IPS-15b (cell line): ENCODE measurements around the gene DENND2A.
"Not testable (repeated sequence)": the region's sequence is repeated elsewhere in the genome, so short reads cannot be mapped to it uniquely, and the experiment has no call there.

Experiments
- H3K27me3 ChIP-seq: one replicate; pipeline ENCODE4 v1.6.1; 2013; ENCODE audit warnings: low read length; ENCODE audit not compliant: control insufficient read depth, insufficient read depth
- H3K36me3 ChIP-seq: one replicate; pipeline ENCODE4 v1.6.1; 2013; ENCODE audit warnings: low read length; ENCODE audit not compliant: control insufficient read depth, insufficient read depth
- H3K4me1 ChIP-seq: one replicate; pipeline ENCODE4 v1.6.1; 2013; ENCODE audit warnings: mild to moderate bottlenecking, low read length; ENCODE audit not compliant: control insufficient read depth, insufficient read depth
- H3K4me3 ChIP-seq: one replicate; pipeline ENCODE4 v1.5.1; 2013; ENCODE audit warnings: low read depth, low read length
- H3K9ac ChIP-seq: one replicate; pipeline ENCODE4 v1.6.1; 2013; ENCODE audit warnings: low read depth, mild to moderate bottlenecking, low read length
- H3K9me3 ChIP-seq: one replicate; pipeline ENCODE4 v1.6.1; 2013; ENCODE audit warnings: mild to moderate bottlenecking, low read length; ENCODE audit not compliant: control insufficient read depth, insufficient read depth

The DENND2A gene

DNA sequence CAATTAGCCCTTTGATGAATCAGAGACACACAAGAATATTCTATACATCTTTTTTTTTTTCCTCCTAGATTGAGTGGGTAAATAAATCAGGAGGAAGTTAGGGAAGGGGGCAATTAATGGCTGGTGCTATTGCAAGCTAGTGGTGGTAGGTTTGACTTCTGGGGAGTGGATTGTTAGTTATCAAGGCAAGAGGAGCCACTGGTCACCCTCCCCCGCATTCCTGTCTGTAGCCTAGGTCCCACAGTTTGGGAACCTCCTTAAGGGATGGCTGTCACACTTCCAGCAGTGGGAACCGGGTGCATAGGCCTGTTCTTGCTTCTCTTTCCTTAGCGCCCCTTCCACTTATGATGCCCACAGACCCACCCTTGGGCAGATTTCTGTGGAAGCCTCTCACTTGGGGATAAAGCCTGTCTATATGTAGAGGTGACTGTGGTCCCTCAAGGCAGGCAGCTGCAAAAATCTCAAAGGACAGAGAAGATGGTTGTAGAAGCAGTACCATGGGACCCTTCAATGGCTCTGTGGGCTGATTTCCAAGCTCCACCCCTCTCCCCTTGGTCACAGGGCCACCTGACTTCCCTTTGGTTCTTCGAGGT, 29.8 kb upstream of the DENND2A start:
- Histone ChIP-seq H3K9ac (no peak overlapping the region), H3K9me3 (no peaks in the 10 kb centered on the region), H3K4me3 (no peak overlapping the region), H3K4me1 (peaks cover under 1% of the 10 kb centered on the region), H3K27me3 (peaks cover 4% of the 10 kb centered on the region), H3K36me3 (no peaks in the 10 kb centered on the region)

DNA sequence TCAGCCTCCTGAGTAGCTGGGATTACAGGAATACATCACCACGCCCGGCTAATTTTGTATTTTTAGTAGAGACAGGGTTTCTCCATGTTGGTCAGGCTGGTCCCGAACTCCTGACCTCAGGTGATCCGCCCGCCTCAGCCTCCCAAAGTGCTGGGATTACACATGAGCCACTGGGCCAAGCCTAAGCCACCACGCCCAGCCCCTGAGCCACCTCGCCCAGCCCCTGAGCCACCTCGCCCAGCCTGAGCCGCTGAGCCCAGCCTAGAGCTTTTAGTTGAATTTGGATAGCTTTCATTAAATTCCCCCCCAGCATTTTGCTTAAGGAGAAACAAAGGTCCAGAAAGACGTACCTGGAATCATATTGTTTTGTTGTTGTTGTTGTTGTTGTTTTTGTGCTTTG, 29.2 kb upstream of the DENND2A start:
- not testable (repeated sequence) for H3K9ac ChIP-seq

DNA sequence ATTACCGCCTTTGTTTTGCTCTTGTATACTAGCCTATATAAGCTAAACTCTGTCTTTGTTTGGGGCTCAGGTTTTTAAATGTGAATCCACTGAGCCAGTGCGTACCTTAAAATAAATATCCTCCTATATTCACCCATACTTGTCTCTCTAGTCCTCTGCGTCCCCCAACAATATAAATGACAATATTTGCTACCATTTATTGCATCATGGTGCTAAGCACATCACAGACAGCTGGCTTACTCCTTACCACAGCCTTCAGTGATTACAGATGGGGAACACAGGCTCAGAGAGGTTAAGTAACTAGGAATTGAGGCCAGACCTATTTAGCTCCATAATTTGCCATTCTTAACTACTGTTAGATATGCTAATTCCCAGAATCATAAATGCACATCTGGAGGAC, 28.7 kb upstream of the DENND2A start:
- Histone ChIP-seq H3K4me3 (no peak overlapping the region), H3K36me3 (no peaks in the 10 kb centered on the region), H3K4me1 (no peaks in the 10 kb centered on the region), H3K9ac (no peak overlapping the region), H3K27me3 (peaks cover 4% of the 10 kb centered on the region), H3K9me3 (no peaks in the 10 kb centered on the region)

More for the DNA sequence above, 29.2 kb upstream of the DENND2A start:
- not testable (repeated sequence) for H3K27me3 ChIP-seq, H3K36me3 ChIP-seq, H3K9me3 ChIP-seq, H3K4me1 ChIP-seq, H3K4me3 ChIP-seq

DNA sequence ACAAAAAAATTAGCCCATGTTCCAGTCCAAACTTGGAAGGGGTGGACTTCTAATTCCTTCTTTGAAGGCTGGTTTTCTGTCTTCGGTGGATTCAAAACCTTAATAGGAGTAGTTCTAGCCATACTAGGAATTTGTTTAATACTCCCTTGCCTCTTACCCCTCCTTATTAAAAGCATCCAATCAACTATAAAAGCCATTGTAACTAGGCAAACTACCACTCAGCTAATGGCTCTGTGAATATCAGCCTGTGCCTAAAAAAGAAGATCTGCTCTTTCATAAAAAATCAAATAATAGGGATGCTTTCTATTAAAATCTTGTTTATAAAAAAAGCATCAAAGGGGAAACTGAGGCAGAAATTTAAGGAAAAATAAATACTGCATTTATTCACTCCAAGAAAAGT, 28.0 kb upstream of the DENND2A start:
- Histone ChIP-seq H3K4me3 (no peak overlapping the region), H3K9ac (no peak overlapping the region), H3K36me3 (no peaks in the 10 kb centered on the region), H3K4me1 (no peaks in the 10 kb centered on the region), H3K9me3 (no peaks in the 10 kb centered on the region), H3K27me3 (no peaks in the 10 kb centered on the region)

DNA sequence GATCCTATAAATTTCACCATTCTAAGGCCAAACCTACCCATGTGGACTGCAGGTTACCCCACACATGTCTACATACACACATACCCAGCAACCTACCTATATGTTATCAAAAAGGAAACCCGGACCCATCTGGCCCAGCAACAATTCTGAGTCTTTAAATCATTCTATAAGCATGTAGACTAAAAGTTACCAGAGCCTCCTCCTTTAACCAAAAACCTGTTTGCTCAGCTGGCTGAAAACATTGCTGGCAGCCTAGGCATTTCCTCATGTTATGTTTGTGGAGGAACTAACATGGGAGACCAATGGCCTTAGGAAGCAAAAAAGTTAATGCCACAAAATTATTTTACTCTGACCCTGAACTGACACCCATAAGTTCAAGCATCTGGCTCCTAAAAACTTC, 26.9 kb upstream of the DENND2A start:
- H3K9me3 ChIP-seq: no peaks in the 10 kb centered on the region
- H3K27me3 ChIP-seq: no peaks in the 10 kb centered on the region
- no peaks in the 10 kb centered on the region for H3K4me1 ChIP-seq
- no peaks in the 10 kb centered on the region for H3K36me3 ChIP-seq
- no peak overlapping the region for H3K9ac ChIP-seq
- no peak overlapping the region for H3K4me3 ChIP-seq

DNA sequence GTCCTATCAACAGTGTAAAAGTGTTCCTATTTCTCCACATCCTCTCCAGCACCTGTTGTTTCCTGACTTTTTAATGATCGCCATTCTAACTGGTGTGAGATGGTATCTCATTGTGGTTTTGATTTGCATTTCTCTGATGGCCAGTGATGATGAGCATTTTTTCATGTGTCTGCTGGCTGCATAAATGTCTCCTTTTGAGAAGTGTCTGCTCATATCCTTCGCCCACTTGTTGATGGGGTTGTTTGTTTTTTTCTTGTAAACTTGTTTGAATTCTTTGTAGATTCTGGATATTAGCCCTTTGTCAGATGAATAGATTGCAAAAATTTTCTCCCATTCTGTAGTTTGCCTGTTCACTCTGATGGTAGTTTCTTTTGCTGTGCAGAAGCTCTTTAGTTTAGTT, 22.3 kb upstream of the DENND2A start:
- H3K9ac ChIP-seq, H3K9me3 ChIP-seq, H3K4me1 ChIP-seq: not testable (repeated sequence)

DNA sequence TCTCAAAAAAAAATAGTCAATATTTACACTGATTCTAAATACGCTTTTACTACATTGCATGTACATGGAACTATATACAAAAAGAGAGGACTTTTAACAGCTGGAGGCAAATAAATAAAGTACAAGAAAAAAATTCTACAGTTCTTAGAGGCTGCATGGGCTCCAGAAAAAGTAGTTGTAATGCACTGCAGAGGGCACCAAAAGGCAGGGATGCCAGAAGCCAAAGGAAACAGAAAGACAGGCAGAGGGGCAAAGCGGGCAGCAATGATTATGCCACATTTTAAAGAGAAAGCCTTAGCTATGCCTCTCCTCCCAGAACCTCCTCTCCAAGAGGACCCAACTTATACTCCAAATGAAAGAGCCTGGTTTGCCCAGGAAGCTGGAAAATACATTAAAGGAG, 20.5 kb upstream of the DENND2A start:
- H3K9me3 ChIP-seq: no peaks in the 10 kb centered on the region
- no peaks in the 10 kb centered on the region for H3K27me3 ChIP-seq
- H3K4me1 ChIP-seq: no peaks in the 10 kb centered on the region
- no peaks in the 10 kb centered on the region for H3K36me3 ChIP-seq
- H3K9ac ChIP-seq: no peak overlapping the region
- no peak overlapping the region for H3K4me3 ChIP-seq

More for the DNA sequence above, 22.3 kb upstream of the DENND2A start:
- H3K27me3 ChIP-seq, H3K36me3 ChIP-seq, H3K4me3 ChIP-seq: not testable (repeated sequence)

DNA sequence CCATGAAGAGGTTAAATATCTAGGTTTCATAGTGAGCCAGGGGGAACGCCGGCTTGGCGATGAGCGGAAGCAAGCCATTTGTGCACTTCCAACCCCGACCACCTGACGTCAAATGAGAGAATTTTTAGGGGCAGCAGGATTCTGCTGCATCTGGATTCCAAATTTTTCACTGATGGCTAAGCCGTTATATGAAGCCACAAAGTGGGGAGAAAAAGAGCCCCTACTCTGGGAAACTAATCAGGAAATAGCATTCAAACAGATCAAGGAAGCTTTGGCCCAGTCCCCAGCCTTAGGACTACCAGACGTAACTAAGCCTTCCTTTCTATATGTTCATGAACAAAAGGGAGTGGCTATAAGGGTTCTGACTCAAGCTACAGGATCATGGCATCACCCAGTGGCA, 19.2 kb upstream of the DENND2A start:
- Histone ChIP-seq H3K27me3 (no peaks in the 10 kb centered on the region), H3K36me3 (no peaks in the 10 kb centered on the region), H3K4me1 (no peaks in the 10 kb centered on the region), H3K4me3 (no peak overlapping the region), H3K9ac (no peak overlapping the region), H3K9me3 (no peaks in the 10 kb centered on the region)

DNA sequence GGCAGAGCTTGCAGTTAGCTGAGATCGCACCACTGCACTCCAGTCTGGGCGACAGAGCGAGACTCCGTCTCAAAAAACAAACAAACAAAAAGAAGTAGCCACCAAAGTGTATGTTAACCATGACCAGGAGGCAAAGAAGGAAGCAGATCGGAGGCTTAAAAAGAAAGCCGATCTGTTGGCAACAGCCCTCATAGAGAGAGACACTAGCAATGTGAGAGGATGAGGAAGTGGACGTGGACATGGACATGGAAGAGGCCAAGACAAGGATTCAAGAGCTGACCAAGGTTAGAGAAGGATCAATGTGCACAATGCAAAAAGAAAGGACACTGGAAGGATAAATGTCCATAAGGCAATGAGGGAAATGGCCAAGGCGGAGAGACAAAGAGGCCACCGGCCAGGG, 17.3 kb upstream of the DENND2A start:
- Histone ChIP-seq H3K36me3 (no peaks in the 10 kb centered on the region), H3K27me3 (no peaks in the 10 kb centered on the region), H3K9me3 (no peaks in the 10 kb centered on the region)

DNA sequence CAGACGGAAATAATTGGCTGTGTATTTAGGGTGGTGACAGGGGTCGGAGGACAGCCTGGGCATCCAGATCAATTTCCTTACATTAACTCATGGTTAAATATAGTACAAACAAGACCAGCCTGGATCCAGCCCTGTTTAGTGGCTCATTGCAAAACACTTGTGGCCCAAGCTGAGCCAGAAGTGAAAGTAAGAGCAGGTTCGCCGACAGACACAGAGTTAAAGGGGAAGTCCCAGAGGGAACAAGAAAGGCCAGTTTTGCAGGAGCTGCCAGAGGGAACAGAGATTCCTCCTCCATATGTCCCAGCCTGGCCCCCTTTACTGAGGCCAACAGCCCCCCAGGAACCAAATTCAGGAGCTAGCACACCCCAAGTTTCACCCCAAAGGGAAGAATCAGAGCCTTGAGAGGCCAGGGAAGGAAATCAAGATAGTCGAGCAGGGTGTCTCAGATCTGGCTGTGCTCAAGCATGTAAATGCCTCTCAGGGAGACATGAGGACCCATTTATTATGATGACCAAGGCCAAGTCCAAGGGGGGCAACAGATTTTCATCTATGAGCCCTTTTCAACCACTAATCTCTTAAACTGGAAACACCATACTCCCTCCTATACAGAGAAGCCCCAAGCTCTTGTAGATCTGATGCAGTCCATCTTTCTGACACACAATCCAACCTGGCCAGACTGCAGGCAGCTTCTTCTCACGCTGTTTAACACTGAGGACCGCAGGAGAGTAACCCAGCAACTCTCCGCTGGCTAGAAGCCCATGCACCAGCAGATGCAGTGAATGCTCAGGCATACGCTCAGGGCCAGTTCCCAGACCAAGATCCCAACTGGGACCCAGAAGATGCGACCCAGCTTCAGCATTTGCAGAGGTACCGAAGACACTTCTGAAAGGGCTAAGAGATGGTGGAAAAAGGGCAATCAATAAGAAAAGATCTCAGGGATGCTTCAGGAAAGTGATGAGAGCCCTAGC, 16.2 kb upstream of the DENND2A start:
- Histone ChIP-seq H3K36me3 (no peaks in the 10 kb centered on the region), H3K4me1 (no peaks in the 10 kb centered on the region), H3K9me3 (no peaks in the 10 kb centered on the region), H3K27me3 (no peaks in the 10 kb centered on the region), H3K9ac (no peak overlapping the region), H3K4me3 (no peak overlapping the region)

More for the DNA sequence above, 17.3 kb upstream of the DENND2A start:
- Histone ChIP-seq H3K4me1 (no peaks in the 10 kb centered on the region), H3K9ac (no peak overlapping the region), H3K4me3 (no peak overlapping the region)

DNA sequence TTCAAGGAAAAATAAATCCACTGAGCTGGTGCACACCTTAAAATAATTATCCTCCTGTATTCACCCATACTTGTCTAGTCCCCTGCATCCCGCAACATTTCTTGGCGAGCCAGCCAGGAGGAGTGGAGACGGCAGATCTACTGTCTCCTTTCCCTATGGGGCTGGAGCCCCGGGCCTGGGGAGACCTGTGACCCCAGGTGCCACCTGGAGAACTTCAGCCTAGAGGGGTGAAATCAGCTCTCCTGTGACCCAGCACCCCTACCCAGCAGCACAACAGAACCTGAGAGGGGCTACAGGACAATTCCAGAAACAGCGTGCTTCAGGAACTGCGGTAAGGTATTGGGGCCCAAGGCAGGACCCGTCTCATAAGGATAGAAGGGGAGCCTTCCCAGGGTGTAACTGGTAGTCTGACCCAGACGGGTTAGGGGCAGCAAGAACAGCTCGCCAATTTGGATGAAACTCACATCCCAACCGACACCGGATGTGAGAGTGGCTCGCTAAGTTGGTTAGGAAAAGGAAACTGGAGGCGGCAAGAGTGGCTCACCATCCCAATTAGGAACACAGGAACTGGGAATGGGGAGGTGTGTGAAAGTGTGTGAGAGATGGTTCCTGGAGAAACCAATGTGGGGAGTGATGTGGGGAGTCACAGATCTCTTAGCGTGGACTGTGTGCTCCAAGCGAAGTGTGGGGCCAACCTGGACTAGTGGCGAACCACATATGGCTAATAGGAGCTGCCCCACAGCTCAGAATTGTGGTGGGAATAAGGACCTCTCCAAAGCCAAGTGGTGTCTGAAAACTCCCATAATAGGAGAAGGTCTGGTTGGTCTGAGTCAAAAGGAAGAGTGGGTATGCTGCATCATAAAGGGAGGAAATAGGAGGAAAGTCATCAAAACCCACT, 15.1 kb upstream of the DENND2A start:
- Histone ChIP-seq H3K4me3 (no peak overlapping the region), H3K36me3 (no peaks in the 10 kb centered on the region), H3K27me3 (no peaks in the 10 kb centered on the region), H3K4me1 (no peaks in the 10 kb centered on the region), H3K9me3 (no peaks in the 10 kb centered on the region), H3K9ac (no peak overlapping the region)
